HEK293 (cell line): ENCODE data around the gene FSTL4.

ENCODE experiments used
- CTCF ChIA-PET: fragments of 350-600 bp; formaldehyde crosslinking; extraction: SDS; loops from one replicate; lab custom pipeline; 2021; ENCODE audit warnings: antibody characterized with exemption; lab: Yijun Ruan, JAX
- POLR2A ChIA-PET: fragments of 300-600 bp; formaldehyde crosslinking; extraction: SDS; loops from one replicate; lab custom pipeline; 2020; ENCODE audit warnings: antibody characterized with exemption, inconsistent platforms; lab: Yijun Ruan, JAX
- H3K27ac ChIP-seq: fragments of 200-500 bp; sonication (Bioruptor generic); 2 replicates; pipeline ENCODE4 v1.5.1; 2014; ENCODE audit warnings: low read depth, low read length, control low read depth, inconsistent platforms; ENCODE audit errors: extremely low read depth
- H3K36me3 ChIP-seq, 2 experiments: fragments of 200-500 bp in 1 of 2; sonication (Bioruptor generic) in 1 of 2; 1 replicate in 1 of 2; 2 replicates in 1 of 2; pipeline ENCODE4 v1.5.1; 2014 to 2017; ENCODE audit warnings: inconsistent platforms in 2 of 2, low read length in 2 of 2; ENCODE audit not compliant: control insufficient read depth in 2 of 2, insufficient read depth in 1 of 2
- H3K4me1 ChIP-seq: fragments of 200-500 bp; sonication (Bioruptor generic); 2 replicates; pipeline ENCODE4 v1.5.1; 2014; ENCODE audit warnings: mild to moderate bottlenecking, low read length, inconsistent platforms; ENCODE audit not compliant: control insufficient read depth, insufficient read depth
- H3K4me3 ChIP-seq: 2 replicates; pipeline ENCODE4 v1.5.1; 2011; ENCODE audit warnings: low read depth, mild to moderate bottlenecking, control low read depth, low read length, moderate library complexity
- H3K9me3 ChIP-seq: fragments of 200-500 bp; sonication (Bioruptor generic); 2 replicates; pipeline ENCODE4 v1.5.1; 2014; ENCODE audit warnings: low read depth, low read length, inconsistent platforms; ENCODE audit not compliant: control insufficient read depth, insufficient read depth
- BCL11B ChIP-seq: fragments of 450-650 bp; formaldehyde crosslinking; IDR thresholded peaks from 2 replicates; pipeline ENCODE4 v1.5.1; 2016; ENCODE audit warnings: low read depth, missing biosample characterization, missing genetic modification characterization
- BCL6B ChIP-seq: fragments of 450-650 bp; formaldehyde crosslinking; IDR thresholded peaks from 2 replicates; pipeline ENCODE4 v1.5.1; 2017; ENCODE audit warnings: missing biosample characterization, missing genetic modification characterization
- GLI2 ChIP-seq: fragments of 450-650 bp; formaldehyde crosslinking; IDR thresholded peaks from 2 replicates; pipeline ENCODE4; 2017; ENCODE audit warnings: missing biosample characterization, missing genetic modification characterization, low read depth, borderline replicate concordance
- IKZF3 ChIP-seq: fragments of 450-650 bp; IDR thresholded peaks from 2 replicates; pipeline ENCODE4 v1.5.0; 2018; ENCODE audit warnings: missing biosample characterization, mild to moderate bottlenecking, missing genetic modification characterization, moderate library complexity
- KLF7 ChIP-seq: fragments of 450-650 bp; formaldehyde crosslinking; IDR thresholded peaks from 2 replicates; pipeline ENCODE4 v1.5.1; 2016; ENCODE audit warnings: missing biosample characterization, missing genetic modification characterization, borderline replicate concordance
- PRDM6 ChIP-seq: fragments of 450-650 bp; formaldehyde crosslinking; IDR thresholded peaks from 2 replicates; pipeline ENCODE4 v1.5.1; 2017; ENCODE audit warnings: missing biosample characterization, missing genetic modification characterization
- RBAK ChIP-seq: fragments of 450-650 bp; formaldehyde crosslinking; IDR thresholded peaks from 2 replicates; pipeline ENCODE4 v1.5.1; 2016; ENCODE audit warnings: missing biosample characterization, missing genetic modification characterization
- REST ChIP-seq: fragments of 450-650 bp; formaldehyde crosslinking; IDR thresholded peaks from 2 replicates; pipeline ENCODE4 v1.5.1; 2016; ENCODE audit warnings: missing biosample characterization, missing genetic modification characterization
- SP3 ChIP-seq: fragments of 450-650 bp; formaldehyde crosslinking; IDR thresholded peaks from 2 replicates; pipeline ENCODE4 v1.5.1; 2016; ENCODE audit warnings: missing biosample characterization, missing genetic modification characterization
- ZBTB20 ChIP-seq: fragments of 450-650 bp; formaldehyde crosslinking; IDR thresholded peaks from 2 replicates; pipeline ENCODE4 v1.5.1; 2016; ENCODE audit warnings: missing biosample characterization, missing genetic modification characterization
- ZNF280C ChIP-seq: fragments of 450-650 bp; formaldehyde crosslinking; IDR thresholded peaks from 2 replicates; pipeline ENCODE4 v1.5.1; 2016; ENCODE audit warnings: missing biosample characterization, missing genetic modification characterization
- ZNF366 ChIP-seq: fragments of 450-650 bp; formaldehyde crosslinking; conservative IDR thresholded peaks from 2 replicates; pipeline ENCODE4 v1.5.1; 2016; ENCODE audit warnings: missing biosample characterization, missing genetic modification characterization
- ZNF473 ChIP-seq: fragments of 450-650 bp; formaldehyde crosslinking; IDR thresholded peaks from 2 replicates; pipeline ENCODE4 v1.5.1; 2017; ENCODE audit warnings: missing biosample characterization, missing genetic modification characterization
- ZNF518A ChIP-seq: fragments of 450-650 bp; formaldehyde crosslinking; conservative IDR thresholded peaks from 2 replicates; pipeline ENCODE4 v1.5.1; 2016; ENCODE audit warnings: low read depth, missing biosample characterization, missing genetic modification characterization
- ZNF530 ChIP-seq: fragments of 450-650 bp; formaldehyde crosslinking; IDR thresholded peaks from 2 replicates; pipeline ENCODE4 v1.5.1; 2016; ENCODE audit warnings: low read depth, missing biosample characterization, missing genetic modification characterization
- ZNF626 ChIP-seq: fragments of 450-650 bp; sonication (Bioruptor Pico); formaldehyde crosslinking; IDR thresholded peaks from 2 replicates; pipeline ENCODE4 v1.5.1; 2018; ENCODE audit warnings: missing biosample characterization, missing genetic modification characterization, inconsistent platforms
- ZNF629 ChIP-seq: fragments of 450-650 bp; formaldehyde crosslinking; IDR thresholded peaks from 2 replicates; pipeline ENCODE4 v1.5.1; 2017; ENCODE audit warnings: missing biosample characterization, missing genetic modification characterization
- ZNF830 ChIP-seq: fragments of 450-650 bp; IDR thresholded peaks from 2 replicates; pipeline ENCODE4 v1.5.0; 2018; ENCODE audit warnings: missing biosample characterization, missing genetic modification characterization, low read depth, mild to moderate bottlenecking, moderate library complexity
- ZSCAN16 ChIP-seq: fragments of 450-650 bp; formaldehyde crosslinking; IDR thresholded peaks from 2 replicates; pipeline ENCODE4 v1.5.1; 2016; ENCODE audit warnings: missing biosample characterization, missing genetic modification characterization
- ZSCAN4 ChIP-seq: fragments of 450-650 bp; formaldehyde crosslinking; IDR thresholded peaks from 2 replicates; pipeline ENCODE4 v1.5.1; 2017; ENCODE audit warnings: missing biosample characterization, missing genetic modification characterization

FSTL4 gene

GRCh38 chr5:133232435-133232834 is 379.9 kb downstream of the FSTL4 start:
- CTCF ChIA-PET: interaction anchor here (0.6 to 0.7 kb wide), 2 partner anchors 132 to 166 kb away, joined by 3 read pairs; no protein-coding TSS in a partner anchor
- Histone ChIP-seq H3K9me3 (no peaks in the 10 kb centered on the region), H3K4me3 (no peak overlapping the region), H3K4me1 (no peaks in the 10 kb centered on the region), H3K36me3 (no peaks in the 10 kb centered on the region), H3K27ac (no peak overlapping the region)
- TF ChIP-seq ZNF518A (no peak), ZBTB20 (tag by site-specific recombination) (no peak), ZNF280C (no peak), ZNF366 (tag by site-specific recombination) (no peak), ZSCAN16 (tag by site-specific recombination) (no peak), KLF7 (tag by site-specific recombination) (no peak), ZNF629 (tag by site-specific recombination) (no peak), ZNF830 (tag by site-specific recombination) (no peak), ZNF530 (tag by site-specific recombination) (no peak), BCL6B (tag by site-specific recombination) (no peak), IKZF3 (tag by site-specific recombination) (no peak)
- POLR2A ChIA-PET: no interaction called here

- ChIA-PET POLR2A (no interaction called here), CTCF (interaction anchor here (0.6 kb wide), 1 partner anchor 167 kb away, joined by 3 read pairs; no protein-coding TSS in a partner anchor)
- H3K4me1 ChIP-seq: no peaks in the 10 kb centered on the region
- no peak overlapping the region for H3K4me3 ChIP-seq
- H3K9me3 ChIP-seq: no peaks in the 10 kb centered on the region
- no peak overlapping the region for H3K27ac ChIP-seq
- no peaks in the 10 kb centered on the region for H3K36me3 ChIP-seq
- TF ChIP-seq BCL11B (tag by site-specific recombination) (no peak), SP3 (tag by site-specific recombination) (no peak), PRDM6 (tag by site-specific recombination) (no peak), ZSCAN4 (no peak), GLI2 (tag by site-specific recombination) (no peak), RBAK (tag by site-specific recombination) (no peak), ZNF473 (tag by site-specific recombination) (no peak), REST (tag by site-specific recombination) (no peak), ZNF626 (tag by site-specific recombination) (no peak)
These were observed 380.3 kb downstream of the FSTL4 start for GRCh38 chr5:133232011-133232410.
